Activated CD4-positive, CD25-positive, alpha-beta regulatory T cell treated with anti-CD3 and anti-CD28 coated beads, Interleukin-2, amount 50 U/mL, for 24 hours (primary cell): Measurements from ENCODE around the gene ZCCHC8.

Experiments used
- ATAC-seq, 2 donors: fragments of 150-1000 bp; cut with Tn5 transposase; one replicate each; pipeline ENCODE4 v1.10.0; 2021; ENCODE audit warnings: mild to moderate bottlenecking in 1 of 2, moderate library complexity in 1 of 2

Gene ZCCHC8

DNA sequence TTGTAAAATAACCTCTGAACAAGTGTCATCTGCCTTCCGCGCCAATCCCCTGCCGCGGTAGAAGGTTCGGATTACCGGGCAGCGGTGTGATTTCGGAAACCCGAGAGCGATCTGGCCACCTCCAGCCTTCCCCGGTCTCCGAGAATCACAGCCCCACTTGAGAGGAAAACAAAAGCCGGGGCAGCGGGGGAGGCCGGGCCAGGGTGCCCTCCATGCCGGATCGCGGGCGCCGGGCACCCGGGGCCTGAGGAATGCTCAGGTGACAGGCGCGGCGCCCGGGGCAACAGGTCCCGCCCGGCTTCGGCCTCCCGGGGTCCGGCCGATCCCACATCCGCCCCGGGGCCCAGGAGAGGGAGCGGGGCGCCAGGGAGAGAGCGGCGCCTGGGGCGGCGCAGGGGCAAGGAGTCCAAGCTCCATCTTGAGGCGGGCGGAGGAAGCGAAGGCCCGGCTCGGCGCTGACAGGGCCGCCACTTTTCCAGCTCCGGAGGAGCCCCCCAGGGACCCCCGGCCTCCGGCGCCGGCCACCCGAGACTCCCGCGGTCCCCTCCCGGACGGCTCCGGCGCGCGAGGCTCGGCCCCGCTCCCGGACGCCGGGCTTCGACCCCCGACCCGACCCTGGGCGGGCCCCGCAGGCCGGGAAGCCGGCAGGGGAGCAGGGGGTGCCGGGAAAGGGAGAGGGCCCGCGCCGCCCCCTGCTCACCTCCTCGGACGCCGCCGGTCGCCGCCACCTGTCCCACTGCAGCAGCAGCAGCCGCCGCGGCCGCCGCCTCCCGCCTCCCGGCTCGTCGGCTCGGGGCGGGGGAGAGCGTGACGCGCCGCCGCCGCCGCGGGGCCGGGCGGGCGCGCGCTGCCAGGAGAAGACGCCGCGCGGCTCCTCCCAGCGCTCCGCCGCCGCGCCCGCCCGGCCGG is 78.7 kb downstream of the ZCCHC8 start, which contains the start of gene CLIP1:
Gene CLIP1 (minus strand): TSS at position 849 of the 909 bp plus-strand sequence. CDS start 42,217 bp downstream, outside the sequence.
- ATAC-seq = peak; percentile 67 to 74
